T-helper 17 cell (primary cell): ENCODE data around the gene ARRDC4. TPM values are rescaled to one million over a fixed set of nuclear protein-coding genes. Genes with fewer than 3 reads are reported as not detected.

ENCODE experiments used
- ATAC-seq: fragments of 150-1000 bp; cut with Tn5 transposase; 2 replicates; pipeline ENCODE4 v1.10.0; 2021; ENCODE audit warnings: mild to moderate bottlenecking, moderate library complexity
- DNase-seq, 3 donors: peaks; one replicate each; pipeline versions ENCODE4 v3.0.0 to v3.0.0-alpha.2; 2020 to 2021
- H3K9me3 ChIP-seq: one replicate; pipeline ENCODE4 v1.7.0; 2013; ENCODE audit warnings: low read length, mild to moderate bottlenecking; ENCODE audit not compliant: control insufficient read depth, poor library complexity, severe bottlenecking
- H3K27ac Mint-ChIP-seq: one replicate; pipeline ENCODE4 v1.8.0; 2022; ENCODE audit warnings: mild to moderate bottlenecking, moderate library complexity, mixed read lengths
- H3K27me3 Mint-ChIP-seq: one replicate; pipeline ENCODE4 v1.8.0; 2022; ENCODE audit warnings: mixed read lengths
- H3K36me3 Mint-ChIP-seq: one replicate; pipeline ENCODE4 v1.8.0; 2022; ENCODE audit warnings: low read depth, mixed read lengths
- H3K4me1 Mint-ChIP-seq: one replicate; pipeline ENCODE4 v1.8.0; 2022; ENCODE audit warnings: mild to moderate bottlenecking, mixed read lengths
- H3K4me3 Mint-ChIP-seq: one replicate; pipeline ENCODE4 v1.8.0; 2022; ENCODE audit warnings: mild to moderate bottlenecking, moderate library complexity, mixed read lengths
- total RNA-seq, 4 donors: library from RNA in 2 of 4; stranded (reverse) in 2 of 4; gene quantifications; one replicate each; pipeline ENCODE4 v1.2.3 and lab custom pipeline; 2022 to 2026

The ARRDC4 gene
- total RNA-seq, 2 donors from 2014 or later = 1.4 to 2.0 TPM

GRCh38 chr15:97993310-97993738 lies 32.8 kb downstream of the ARRDC4 start:
- H3K36me3 Mint-ChIP-seq = no peaks in the 10 kb centered on the region
- H3K4me3 Mint-ChIP-seq = no peak overlapping the region
- peaks cover 7% of the 10 kb centered on the region for H3K4me1 Mint-ChIP-seq
- DNase-seq (no peak), ATAC-seq (no peak)
- H3K27me3 Mint-ChIP-seq = no peaks in the 10 kb centered on the region
- no peak overlapping the region for H3K27ac Mint-ChIP-seq
- no peaks in the 10 kb centered on the region for H3K9me3 ChIP-seq

GRCh38 chr15:97994236-97994635 lies 33.7 kb downstream of the ARRDC4 start:
- no peaks in the 10 kb centered on the region for H3K36me3 Mint-ChIP-seq
- H3K9me3 ChIP-seq = no peaks in the 10 kb centered on the region
- no peak overlapping the region for H3K4me3 Mint-ChIP-seq
- H3K27me3 Mint-ChIP-seq = no peaks in the 10 kb centered on the region
- H3K4me1 Mint-ChIP-seq = peaks cover 7% of the 10 kb centered on the region
- DNase-seq = no peak
- no peak for ATAC-seq
- H3K27ac Mint-ChIP-seq = no peak overlapping the region

GRCh38 chr15:97995192-97995591 lies 34.7 kb downstream of the ARRDC4 start:
- Mint-ChIP-seq H3K4me3 (no peak overlapping the region), H3K27ac (no peak overlapping the region), H3K27me3 (no peaks in the 10 kb centered on the region), H3K4me1 (peaks cover 7% of the 10 kb centered on the region), H3K36me3 (no peaks in the 10 kb centered on the region)
- DNase-seq = no peak
- no peaks in the 10 kb centered on the region for H3K9me3 ChIP-seq
- ATAC-seq = no peak

- ATAC-seq (no peak), DNase-seq (no peak)
- peak overlapping the region; percentile 0 for H3K4me3 Mint-ChIP-seq
- no peaks in the 10 kb centered on the region for H3K9me3 ChIP-seq
- no peak overlapping the region for H3K27ac Mint-ChIP-seq
- no peaks in the 10 kb centered on the region for H3K36me3 Mint-ChIP-seq
- H3K4me1 Mint-ChIP-seq = peaks cover 7% of the 10 kb centered on the region
- H3K27me3 Mint-ChIP-seq = no peaks in the 10 kb centered on the region
Measured at GRCh38 chr15:97995881-97996603, 35.5 kb downstream of the ARRDC4 start.

GRCh38 chr15:97998307-97999071 lies 38.0 kb downstream of the ARRDC4 start:
- no peaks in the 10 kb centered on the region for H3K27me3 Mint-ChIP-seq
- no peak for ATAC-seq
- H3K4me3 Mint-ChIP-seq = no peak overlapping the region
- DNase-seq = no peak
- no peak overlapping the region for H3K27ac Mint-ChIP-seq
- peaks cover 7% of the 10 kb centered on the region for H3K4me1 Mint-ChIP-seq
- no peaks in the 10 kb centered on the region for H3K36me3 Mint-ChIP-seq
- H3K9me3 ChIP-seq = no peaks in the 10 kb centered on the region

GRCh38 chr15:98000249-98001203 lies 40.0 kb downstream of the ARRDC4 start:
- Mint-ChIP-seq H3K27ac (no peak overlapping the region), H3K4me1 (peaks cover 5% of the 10 kb centered on the region), H3K36me3 (no peaks in the 10 kb centered on the region), H3K4me3 (no peak overlapping the region), H3K27me3 (no peaks in the 10 kb centered on the region)
- DNase-seq (no peak), ATAC-seq (no peak)
- H3K9me3 ChIP-seq = no peaks in the 10 kb centered on the region

GRCh38 chr15:98001663-98002194 lies 41.2 kb downstream of the ARRDC4 start:
- no peak for DNase-seq
- no peaks in the 10 kb centered on the region for H3K36me3 Mint-ChIP-seq
- H3K4me3 Mint-ChIP-seq = no peak overlapping the region
- no peaks in the 10 kb centered on the region for H3K9me3 ChIP-seq
- no peaks in the 10 kb centered on the region for H3K27me3 Mint-ChIP-seq
- no peak for ATAC-seq
- H3K4me1 Mint-ChIP-seq = no peaks in the 10 kb centered on the region
- no peak overlapping the region for H3K27ac Mint-ChIP-seq

GRCh38 chr15:98002419-98002818 lies 41.9 kb downstream of the ARRDC4 start:
- H3K27ac Mint-ChIP-seq = no peak overlapping the region
- DNase-seq (no peak), ATAC-seq (no peak)
- no peaks in the 10 kb centered on the region for H3K36me3 Mint-ChIP-seq
- no peak overlapping the region for H3K4me3 Mint-ChIP-seq
- no peaks in the 10 kb centered on the region for H3K27me3 Mint-ChIP-seq
- no peaks in the 10 kb centered on the region for H3K9me3 ChIP-seq
- H3K4me1 Mint-ChIP-seq = no peaks in the 10 kb centered on the region

- Mint-ChIP-seq H3K4me1 (no peaks in the 10 kb centered on the region), H3K36me3 (no peaks in the 10 kb centered on the region), H3K27ac (no peak overlapping the region), H3K4me3 (no peak overlapping the region), H3K27me3 (no peaks in the 10 kb centered on the region)
- ATAC-seq = no peak
- no peak for DNase-seq
- H3K9me3 ChIP-seq = no peaks in the 10 kb centered on the region
Measured at GRCh38 chr15:98002866-98003265, 42.4 kb downstream of the ARRDC4 start.

- DNase-seq (no peak), ATAC-seq (no peak)
- H3K27ac Mint-ChIP-seq = no peak overlapping the region
- no peaks in the 10 kb centered on the region for H3K4me1 Mint-ChIP-seq
- H3K4me3 Mint-ChIP-seq = no peak overlapping the region
- no peaks in the 10 kb centered on the region for H3K9me3 ChIP-seq
- H3K36me3 Mint-ChIP-seq = no peaks in the 10 kb centered on the region
- no peaks in the 10 kb centered on the region for H3K27me3 Mint-ChIP-seq
Measured at GRCh38 chr15:98003518-98003917, 43.0 kb downstream of the ARRDC4 start.

- no peak for ATAC-seq
Measured at GRCh38 chr15:98003996-98004395, 43.5 kb downstream of the ARRDC4 start.

GRCh38 chr15:98005659-98006058 lies 45.2 kb downstream of the ARRDC4 start:
- ATAC-seq (no peak), DNase-seq (no peak)
- Mint-ChIP-seq H3K4me3 (no peak overlapping the region), H3K27me3 (peaks cover 6% of the 10 kb centered on the region), H3K27ac (no peak overlapping the region), H3K36me3 (no peaks in the 10 kb centered on the region), H3K4me1 (no peaks in the 10 kb centered on the region)
- no peaks in the 10 kb centered on the region for H3K9me3 ChIP-seq

More at GRCh38 chr15:98003996-98004395, 43.5 kb downstream of the ARRDC4 start:
- no peak for DNase-seq
- H3K4me1 Mint-ChIP-seq = no peaks in the 10 kb centered on the region
- no peaks in the 10 kb centered on the region for H3K27me3 Mint-ChIP-seq
- no peaks in the 10 kb centered on the region for H3K36me3 Mint-ChIP-seq
- H3K4me3 Mint-ChIP-seq = no peak overlapping the region
- H3K27ac Mint-ChIP-seq = no peak overlapping the region
- H3K9me3 ChIP-seq = no peaks in the 10 kb centered on the region

GRCh38 chr15:98009169-98009568 lies 48.7 kb downstream of the ARRDC4 start:
- ATAC-seq = no peak
- Mint-ChIP-seq H3K36me3 (no peaks in the 10 kb centered on the region), H3K4me1 (no peaks in the 10 kb centered on the region), H3K27me3 (peaks cover 6% of the 10 kb centered on the region), H3K4me3 (no peak overlapping the region), H3K27ac (no peak overlapping the region)
- no peak for DNase-seq
- no peaks in the 10 kb centered on the region for H3K9me3 ChIP-seq
